Measurements from ENCODE around the gene PLAAT3.
"Not testable (repeated sequence)": the region's sequence is repeated elsewhere in the genome, so short reads cannot be mapped to it uniquely, and the experiment has no call there.

Gene PLAAT3

DNA sequence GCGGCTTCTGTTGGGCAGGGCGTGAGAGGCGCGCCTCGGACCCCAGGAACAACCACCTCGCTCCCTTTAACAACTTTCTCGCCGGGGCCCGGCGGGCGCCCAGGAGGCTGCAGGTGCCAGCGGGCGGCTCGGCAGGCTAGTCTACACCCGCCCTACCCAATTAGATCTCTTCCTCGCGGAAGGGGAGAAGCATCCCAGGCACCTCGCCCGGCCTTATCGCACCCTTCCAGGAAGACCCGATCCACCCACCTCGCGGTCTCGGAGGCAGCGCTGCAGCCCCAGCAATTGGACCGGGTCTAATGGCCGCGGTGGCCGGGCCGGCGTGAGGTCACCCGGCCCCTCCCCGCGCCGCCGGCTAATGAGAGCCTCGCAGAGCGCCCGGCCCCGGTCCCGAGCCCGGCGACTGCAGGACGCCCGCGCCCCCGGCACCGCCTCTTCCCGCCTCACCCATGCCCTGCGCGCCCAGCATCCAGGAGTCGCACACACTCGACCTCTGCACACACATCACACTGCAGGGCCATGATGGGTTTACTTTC lies at the start of gene PLAAT3:
PLAAT3 (minus strand) TSS at position 298 of the 536 bp plus-strand sequence. CDS start 419 bp downstream, outside the sequence.
- no peak for DNase-seq (ENCODE audit: low read depth in 2 of 2)

DNA sequence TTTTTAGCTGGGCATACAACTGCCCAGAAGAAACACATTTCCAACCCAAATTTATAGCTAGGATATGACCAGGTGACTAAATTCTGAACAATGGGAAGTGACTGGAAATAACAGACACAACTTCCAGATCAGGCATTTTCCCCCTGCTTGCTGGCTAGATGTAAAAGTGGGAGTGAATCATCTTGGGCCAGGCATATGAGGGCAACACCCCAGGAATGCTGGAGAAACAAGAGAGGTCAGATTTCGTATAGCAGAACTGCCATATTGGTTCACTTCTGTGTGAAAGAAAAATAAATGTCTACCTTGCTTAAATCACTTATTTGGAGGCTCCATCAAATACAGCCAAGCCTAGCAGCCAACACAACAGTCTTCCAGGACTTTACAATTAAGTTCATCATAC lies 49.6 kb upstream of the PLAAT3 start:
- DNase-seq (ENCODE audit: low read depth in 2 of 2): no peak

DNA sequence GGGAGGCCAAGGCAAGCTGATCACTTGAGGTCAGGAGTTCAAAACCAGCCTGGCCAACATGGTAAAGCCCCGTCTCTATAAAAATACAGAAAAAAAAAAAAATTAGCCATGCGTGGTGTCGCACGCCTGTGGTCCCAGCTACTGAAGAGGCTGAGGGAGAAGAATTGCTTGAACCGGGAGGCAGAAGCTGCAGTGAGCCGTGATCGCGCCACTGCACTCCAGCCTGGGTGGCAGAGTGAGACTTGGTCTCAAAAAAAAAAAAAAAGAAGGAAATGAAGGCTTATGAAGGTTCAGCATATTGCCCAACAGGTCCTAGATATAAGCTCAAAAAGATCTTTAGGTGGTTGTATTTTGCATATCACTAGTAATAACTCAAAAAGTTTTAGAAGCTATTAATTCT lies 46.7 kb upstream of the PLAAT3 start:
- DNase-seq (ENCODE audit: low read depth in 2 of 2): no peak

DNA sequence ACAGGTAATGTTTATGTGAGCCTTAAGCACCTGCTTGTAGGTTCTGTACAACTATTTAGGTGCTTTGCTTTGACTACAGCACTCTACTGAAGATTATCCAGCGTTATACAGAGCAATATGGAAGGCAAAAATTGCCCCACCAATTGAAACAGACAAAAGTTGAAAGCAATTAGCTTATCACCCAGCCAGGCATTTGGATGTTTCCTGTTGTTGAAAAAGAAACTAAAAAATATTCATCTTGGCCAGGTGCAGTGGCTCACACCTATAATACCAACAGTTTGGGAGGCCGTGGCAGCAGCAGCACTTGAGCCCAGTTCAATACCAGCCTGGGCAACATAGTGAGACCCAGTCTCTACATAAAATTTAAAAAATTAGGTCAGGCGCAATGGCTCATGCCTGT lies 38.4 kb upstream of the PLAAT3 start:
- no peak for DNase-seq (ENCODE audit: low read depth in 2 of 2)

GRCh38 chr11:63643205-63643604 lies 29.0 kb upstream of the PLAAT3 start:
- DNase-seq (ENCODE audit: low read depth in 2 of 2): no peak

- no peak for DNase-seq (ENCODE audit: low read depth in 2 of 2)
These were observed 27.5 kb upstream of the PLAAT3 start for GRCh38 chr11:63641727-63642126.

- no peak for DNase-seq (ENCODE audit: low read depth in 2 of 2)
These were observed 25.1 kb upstream of the PLAAT3 start for GRCh38 chr11:63639199-63639832.

- not testable (repeated sequence) for DNase-seq (ENCODE audit: low read depth in 2 of 2)
These were observed 24.2 kb upstream of the PLAAT3 start for GRCh38 chr11:63638436-63638835.

DNA sequence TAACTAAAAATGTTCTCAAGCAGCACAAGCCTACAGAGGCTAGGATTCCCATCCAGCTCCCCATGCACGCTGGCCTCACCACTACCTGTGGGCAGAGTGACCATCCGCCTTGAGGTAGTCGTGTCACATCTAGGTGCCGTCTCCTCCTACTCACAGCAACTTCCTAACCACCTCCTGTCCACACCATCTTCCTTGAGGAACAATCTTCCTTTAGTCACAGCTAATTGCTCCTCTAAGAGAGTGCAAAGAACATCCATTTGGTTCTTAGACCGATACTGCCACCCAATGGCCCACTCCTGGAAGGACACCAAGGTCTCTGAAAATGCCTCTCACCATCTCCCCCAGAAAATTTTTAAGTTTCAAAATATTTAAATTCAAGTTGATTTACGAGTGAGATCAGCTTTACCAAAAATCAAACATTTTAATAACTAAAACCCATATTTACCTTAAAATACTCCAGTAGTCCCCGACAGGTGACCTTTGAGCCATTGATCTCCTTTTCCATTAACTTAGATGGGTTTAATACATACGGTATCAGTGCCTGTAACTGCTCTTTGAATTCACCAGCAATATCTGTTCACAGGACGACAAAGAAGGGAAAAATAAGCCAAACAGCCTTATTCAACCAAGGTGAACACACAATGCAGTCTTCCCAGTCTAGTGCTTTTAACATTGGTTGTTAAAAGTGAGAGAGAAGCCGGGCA lies 21.7 kb upstream of the PLAAT3 start:
- peak; percentile 40 to 45 for DNase-seq (ENCODE audit: low read depth in 2 of 2)

GRCh38 chr11:63629426-63629825 lies 15.2 kb upstream of the PLAAT3 start:
- DNase-seq (ENCODE audit: low read depth in 2 of 2): no peak

GRCh38 chr11:63623513-63624140 lies 9.4 kb upstream of the PLAAT3 start:
- no peak for DNase-seq (ENCODE audit: low read depth in 2 of 2)

DNA sequence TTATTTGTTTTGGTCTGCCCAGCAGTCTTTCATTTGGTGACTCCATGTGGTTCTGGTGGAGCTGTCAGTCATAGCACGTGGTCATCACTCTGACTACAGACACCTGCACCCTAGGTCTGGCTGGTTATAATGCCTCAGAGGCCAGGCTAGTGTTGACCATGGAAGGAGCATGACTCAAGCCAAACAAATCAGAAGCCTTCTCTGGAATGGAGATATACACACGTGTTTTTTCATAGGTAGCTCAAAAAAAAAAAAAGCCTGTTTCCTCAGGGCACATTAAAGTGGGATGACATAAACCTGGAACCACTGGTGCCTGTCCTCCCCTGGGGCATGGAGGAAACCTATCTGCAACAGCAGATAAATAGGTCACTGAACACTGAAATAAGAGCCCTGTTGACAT lies 8.1 kb upstream of the PLAAT3 start:
- no peak for DNase-seq (ENCODE audit: low read depth in 2 of 2)

DNA sequence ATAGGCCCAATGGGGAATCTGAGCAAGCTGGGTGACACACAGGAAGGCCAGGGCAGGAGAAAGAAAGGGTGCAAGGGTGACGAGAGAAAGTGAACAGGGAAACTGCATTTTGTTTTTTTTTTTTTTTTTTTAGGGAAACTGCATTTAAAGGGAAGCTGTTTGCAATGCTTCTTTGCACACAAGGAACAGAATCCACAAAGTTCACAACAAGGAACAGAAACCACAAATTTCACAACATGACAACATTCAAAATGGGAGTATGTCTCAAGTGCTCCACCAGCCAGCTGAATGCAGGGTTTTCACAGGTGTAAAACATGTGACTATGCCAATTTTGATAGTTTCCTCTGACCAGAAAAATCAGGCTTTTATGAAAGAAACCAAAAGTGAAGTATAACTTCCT lies 6.8 kb upstream of the PLAAT3 start:
- DNase-seq (ENCODE audit: low read depth in 2 of 2): no peak

DNA sequence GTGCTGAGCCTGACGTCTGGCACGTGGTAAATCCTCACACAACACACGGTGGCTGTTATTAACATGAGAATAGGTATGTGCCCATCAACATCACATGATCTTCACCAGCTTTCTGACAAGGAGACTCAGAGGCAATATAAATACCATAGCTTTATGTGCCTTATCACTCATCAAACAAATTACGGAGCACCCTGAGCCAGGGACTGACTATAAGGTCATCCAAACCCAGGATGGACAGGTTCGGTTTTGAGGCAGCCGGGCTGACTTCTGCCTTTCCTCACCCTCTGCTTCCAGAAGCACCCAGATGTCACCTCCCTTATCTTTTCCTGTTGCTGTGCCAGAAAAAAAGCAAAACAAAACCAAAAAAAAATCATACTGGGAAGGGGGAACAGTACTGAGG lies 5.7 kb upstream of the PLAAT3 start:
- no peak for DNase-seq (ENCODE audit: low read depth in 2 of 2)

GRCh38 chr11:63617686-63618085 lies 3.5 kb upstream of the PLAAT3 start:
- not testable (repeated sequence) for DNase-seq (ENCODE audit: low read depth in 2 of 2)

DNA sequence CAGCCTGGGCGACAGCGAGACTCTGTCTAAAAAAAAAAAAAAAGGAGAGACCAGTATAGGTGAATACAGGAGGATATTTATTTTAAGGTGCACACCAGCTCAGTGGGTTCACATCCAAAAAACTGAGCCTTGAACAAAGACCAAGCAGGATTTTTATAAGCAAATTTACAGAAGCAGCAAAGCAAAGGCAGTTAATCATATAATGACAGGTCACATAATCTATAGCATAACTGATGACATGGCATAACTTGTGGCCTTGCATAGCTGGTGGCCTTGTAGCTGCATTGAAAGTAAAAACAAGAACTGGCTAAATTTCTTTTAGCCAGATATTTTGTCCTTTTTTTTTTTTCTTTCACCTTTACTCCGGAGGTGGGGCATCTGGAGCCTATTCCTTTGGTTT lies 2.7 kb upstream of the PLAAT3 start:
- no peak for DNase-seq (ENCODE audit: low read depth in 2 of 2)

DNA sequence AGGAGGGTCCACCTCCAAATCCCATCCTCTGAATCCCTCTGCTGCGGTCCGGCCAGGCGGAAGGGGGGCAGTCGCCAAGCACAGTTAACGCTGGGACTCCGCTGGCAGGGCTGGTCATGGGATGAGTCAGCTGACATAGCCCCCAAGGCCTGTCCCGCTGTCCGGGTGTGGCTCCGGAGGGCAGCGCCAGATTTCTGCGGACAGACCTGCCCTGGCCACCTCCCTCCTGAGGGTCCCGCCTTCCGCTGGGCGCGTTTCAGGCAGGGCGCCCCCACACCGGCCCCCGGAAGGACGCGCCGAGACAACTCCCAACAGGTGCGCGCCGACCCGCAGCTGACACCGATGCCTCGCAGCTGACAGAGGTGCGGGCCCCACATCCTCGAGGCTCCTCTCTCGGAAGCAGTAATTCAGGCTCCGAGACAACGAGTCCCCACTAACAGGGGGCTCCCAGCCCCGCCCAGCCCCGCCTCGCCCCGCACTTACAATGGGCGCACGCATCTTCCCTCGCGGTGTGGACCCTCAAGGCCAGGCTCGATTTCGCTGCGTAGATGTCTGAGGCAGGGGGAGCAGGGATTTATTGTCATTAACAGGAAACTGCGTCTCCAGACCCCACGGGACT lies 607 bp downstream of the PLAAT3 start:
- DNase-seq (ENCODE audit: low read depth in 2 of 2): no peak

GRCh38 chr11:63612181-63612580 lies 2.1 kb downstream of the PLAAT3 start:
- no peak for DNase-seq (ENCODE audit: low read depth in 2 of 2)

GRCh38 chr11:63611395-63611747 lies 2.9 kb downstream of the PLAAT3 start:
- no peak for DNase-seq (ENCODE audit: low read depth in 2 of 2)

DNA sequence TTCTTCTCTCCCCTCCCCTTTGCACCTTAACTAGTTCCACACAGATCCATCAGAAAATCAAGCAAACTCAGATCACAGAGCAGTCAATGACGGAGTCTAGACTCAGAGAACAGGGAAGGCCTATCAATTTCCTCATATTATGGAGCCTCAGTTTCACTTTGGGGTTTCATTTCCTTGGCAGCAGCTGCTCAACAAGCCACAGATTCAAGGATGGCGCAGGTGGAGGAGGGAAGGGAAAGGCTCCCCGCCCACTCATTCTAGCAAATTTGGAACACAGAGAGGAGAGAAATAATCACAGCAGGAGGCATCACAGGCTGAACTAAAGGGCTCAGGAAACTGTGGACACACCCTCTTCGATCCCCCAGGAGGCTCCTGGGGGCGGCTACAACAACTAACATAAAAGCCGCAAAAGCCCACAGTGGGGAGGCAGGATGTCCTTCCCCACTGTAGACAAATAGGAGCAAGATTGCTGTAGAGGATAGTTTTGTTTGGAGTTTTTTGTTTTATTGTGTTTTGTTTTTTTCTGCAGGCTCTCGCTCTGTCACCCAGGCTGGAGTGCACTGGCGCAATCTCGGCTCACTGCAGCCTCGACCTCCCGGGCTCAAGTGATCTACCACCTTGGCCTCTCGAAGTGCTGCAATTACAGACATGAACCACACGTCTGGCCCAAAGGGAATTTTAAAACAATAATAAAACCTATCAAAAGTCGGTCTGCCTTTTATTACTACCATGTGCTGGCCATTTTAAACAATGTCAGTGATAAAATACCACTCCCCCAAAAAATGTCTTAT lies 3.4 kb downstream of the PLAAT3 start:
- DNase-seq (ENCODE audit: low read depth in 2 of 2): no peak

DNA sequence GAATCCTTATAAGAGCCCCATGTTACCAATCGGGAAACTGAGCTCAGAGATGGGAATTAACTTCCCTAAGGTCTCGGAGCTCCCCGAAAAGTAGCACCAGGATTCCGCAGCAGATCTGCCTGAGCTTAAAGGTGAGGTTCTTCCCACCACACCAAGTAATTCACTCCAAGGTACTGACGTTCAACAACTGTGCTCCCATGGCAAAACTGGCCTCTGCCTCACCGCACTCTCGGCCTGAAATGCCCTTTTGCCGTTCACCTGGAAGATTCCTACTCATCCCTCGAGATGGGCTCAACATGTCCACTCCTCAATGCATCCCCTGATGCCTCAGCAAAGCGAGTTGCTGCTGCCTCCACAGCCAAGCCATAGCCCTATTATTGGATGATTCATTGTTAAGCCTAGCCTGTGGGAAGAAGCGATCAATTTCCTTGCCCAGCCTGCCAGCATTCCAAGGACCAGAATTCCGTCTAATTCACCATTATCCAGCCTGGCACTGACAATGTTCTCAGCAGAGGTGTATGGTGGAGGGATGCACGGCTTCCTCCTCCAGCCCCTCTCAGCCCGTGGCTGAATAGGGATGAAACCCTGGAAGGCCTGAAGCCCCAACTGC lies 4.2 kb downstream of the PLAAT3 start:
- no peak for DNase-seq (ENCODE audit: low read depth in 2 of 2)

All from activated CD8-positive, alpha-beta memory T cell treated with anti-CD3 and anti-CD28 coated beads for 4 hours (primary cell).